Measurements from ENCODE around the gene AZU1. TPM values are rescaled to one million over a fixed set of nuclear protein-coding genes. Genes with fewer than 3 reads are reported as not detected.
"Not testable (repeated sequence)": the region's sequence is repeated elsewhere in the genome, so short reads cannot be mapped to it uniquely, and the experiment has no call there.

Gene AZU1
- total and polyA plus RNA-seq, 2 of the 8 experiments (the other 6 are each of a cell fraction or from before 2014, with no cell fraction given), result 0.80 to 1.3 TPM

DNA sequence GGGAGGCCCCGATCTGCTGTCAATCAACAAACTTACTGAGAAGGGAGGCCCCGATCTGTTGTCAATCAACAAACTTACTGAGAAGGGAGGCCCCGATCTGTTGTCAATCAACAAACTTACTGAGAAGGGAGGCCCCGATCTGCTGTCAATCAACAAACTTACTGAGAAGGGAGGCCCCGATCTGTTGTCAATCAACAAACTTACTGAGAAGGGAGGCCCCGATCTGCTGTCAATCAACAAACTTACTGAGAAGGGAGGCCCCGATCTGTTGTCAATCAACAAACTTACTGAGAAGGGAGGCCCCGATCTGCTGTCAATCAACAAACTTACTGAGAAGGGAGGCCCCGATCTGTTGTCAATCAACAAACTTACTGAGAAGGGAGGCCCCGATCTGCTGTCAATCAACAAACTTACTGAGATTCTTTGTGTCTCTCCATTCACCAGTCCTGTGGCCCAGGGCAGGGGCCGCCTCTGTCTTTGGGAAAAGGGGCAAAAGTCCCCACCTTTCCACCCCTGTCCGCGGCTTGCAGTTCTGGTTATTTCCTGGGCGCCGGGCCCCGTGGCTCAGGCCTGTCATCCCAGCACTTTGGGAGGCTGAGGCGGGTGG, 26.1 kb downstream of the AZU1 start:
- H3K14ac ChIP-seq (ENCODE audit: insufficient read length); H3K4me2 ChIP-seq (ENCODE audit: insufficient read depth in 1 of 2, low read depth in 2 of 2, low read length in 2 of 2); H3K79me2 ChIP-seq (ENCODE audit: control insufficient read depth in 1 of 2, insufficient read depth in 2 of 2, low read length in 2 of 2); H3K18ac ChIP-seq (ENCODE audit: extremely low read depth, low read length); H3K4me1 ChIP-seq (replicated peaks in 1 of 4; ENCODE audit: control insufficient read depth in 3 of 4, insufficient read depth in 4 of 4, low read length in 3 of 4); H3K36me3 ChIP-seq (ENCODE audit: control insufficient read depth in 2 of 4, insufficient read depth in 4 of 4, low read length in 3 of 4); H4K91ac ChIP-seq (replicated peaks; ENCODE audit: insufficient read length, low read length); H3K27me3 ChIP-seq (replicated peaks in 1 of 4; ENCODE audit: control insufficient read depth in 3 of 4, extremely low read depth in 1 of 4, insufficient read depth in 3 of 4, low read length in 3 of 4); H2BK5ac ChIP-seq (ENCODE audit: low read depth, low read length); H3K9ac ChIP-seq (replicated peaks in 1 of 4; ENCODE audit: extremely low read depth in 1 of 4, low read depth in 3 of 4, low read length in 3 of 4); H4K20me1 ChIP-seq (replicated peaks in 1 of 2; ENCODE audit: control insufficient read depth in 1 of 2, insufficient read depth in 2 of 2, low read length in 2 of 2); H2BK12ac ChIP-seq (ENCODE audit: low read depth, low read length); FAIRE-seq; H4K8ac ChIP-seq (ENCODE audit: extremely low read depth, insufficient read depth, low read length); H2BK20ac ChIP-seq (ENCODE audit: low read length); H2BK15ac ChIP-seq (ENCODE audit: low read length); H3K56ac ChIP-seq (replicated peaks; ENCODE audit: insufficient read length, low read depth, low read length); H3K23ac ChIP-seq (ENCODE audit: insufficient read length); H3K4ac ChIP-seq (replicated peaks; ENCODE audit: insufficient read length, low read depth, low read length); DNase-seq (ENCODE audit: low read depth in 1 of 2, low spot score in 2 of 2); H3K23me2 ChIP-seq (ENCODE audit: low read depth, low read length); H4K5ac ChIP-seq (ENCODE audit: insufficient read length, low read depth, low read length); H2AK5ac ChIP-seq (ENCODE audit: low read depth, low read length); H2BK120ac ChIP-seq (replicated peaks; ENCODE audit: low read depth, low read length); H3K27ac ChIP-seq (ENCODE audit: low read depth, low read length); H2AFZ ChIP-seq (ENCODE audit: low read length); H3K4me3 ChIP-seq (ENCODE audit: extremely low read depth in 1 of 4, insufficient read depth in 2 of 4, low read depth in 3 of 4, low read length in 4 of 4); H3K79me1 ChIP-seq (ENCODE audit: low read depth, low read length); H3K9me3 ChIP-seq (ENCODE audit: insufficient read depth in 2 of 2, low read depth in 1 of 2, low read length in 1 of 2): not testable (repeated sequence)
- WGBS, 2 experiments (ENCODE audit: extremely low coverage in 1 of 2, insufficient coverage in 1 of 2, insufficient read length in 1 of 2, insufficient replicate concordance in 2 of 2, low coverage in 1 of 2, low lambda C conversion rate in 2 of 2, missing lambda C conversion rate in 1 of 2), result 94% methylated on average over 7 of the region's 17 CpGs; no CpG with 5 or more reads in 1 of the 2 experiments
- ChIA-PET POLR2A (ENCODE audit: partially characterized antibody) (interaction anchor here (0.9 kb wide), 1 partner anchor 40 kb away, joined by 4 read pairs; no protein-coding TSS in a partner anchor), CTCF (ENCODE audit: partially characterized antibody) (interaction anchor here (0.6 to 0.8 kb wide), 2 partner anchors 83 to 120 kb away, joined by 3 to 4 read pairs; no protein-coding TSS in a partner anchor)
